Adrenal gland (tissue), 12 donors: ENCODE data around the gene AMOT. TPM values are rescaled to one million over a fixed set of nuclear protein-coding genes. Genes with fewer than 3 reads are reported as not detected.

Source experiments
- DNase-seq, 7 donors: peaks; one replicate each; pipeline ENCODE4 v3.0.0-alpha.2; 2019 to 2020
- H3K27ac ChIP-seq, 5 donors: fragments of 200-600 bp; sonication (generic) in 4 of 5; 1 replicate in 3 of 5; 2 replicates in 2 of 5; pipeline versions ENCODE4 v1.5.1 to v1.8.0; 2016 to 2020; ENCODE audit warnings: mild to moderate bottlenecking in 1 of 5
- H3K27me3 ChIP-seq: fragments of 200-600 bp; 2 replicates; pipeline ENCODE4 v1.8.0; 2021
- H3K36me3 ChIP-seq, 2 donors: fragments of 200-600 bp; replicated peaks in 1 of 2; 1 replicate in 1 of 2; 2 replicates in 1 of 2; pipeline versions ENCODE4 v1.5.1 to v1.8.0; 2018 to 2022
- H3K4me1 ChIP-seq, 2 donors: fragments of 200-600 bp; replicated peaks in 1 of 2; 1 replicate in 1 of 2; 2 replicates in 1 of 2; pipeline versions ENCODE4 v1.5.1 to v1.8.0; 2018 to 2021
- H3K4me3 ChIP-seq, 4 donors: fragments of 200-600 bp; sonication (generic) in 3 of 4; one replicate each; pipeline ENCODE4 v1.5.1; 2016 to 2018
- H3K9me3 ChIP-seq, 3 donors: fragments of 200-600 bp; sonication (generic) in 1 of 3; replicated peaks in 1 of 3; 1 replicate in 2 of 3; 2 replicates in 1 of 3; pipeline versions ENCODE4 v1.5.1 to v1.8.0; 2016 to 2021
- CTCF ChIP-seq, 6 experiments: fragments of 450-650 bp in 4 of 6; fragments of 200-600 bp in 2 of 6; sonication (generic) in 1 of 6; IDR thresholded peaks; 1 replicate in 5 of 6; 2 replicates in 1 of 6; pipeline versions ENCODE4 v1.5.1 to v1.8.0; 2016 to 2021; ENCODE audit warnings: antibody characterized with exemption in 6 of 6, mild to moderate bottlenecking in 2 of 6, moderate library complexity in 1 of 6
- POLR2A ChIP-seq, 2 donors: fragments of 450-650 bp; IDR thresholded peaks; one replicate each; pipeline ENCODE4 v1.6.1; 2017; ENCODE audit warnings: antibody characterized with exemption in 2 of 2, mild to moderate bottlenecking in 2 of 2, moderate library complexity in 1 of 2
- WGBS, 4 donors: extraction: QIAGEN DNeasy Blood & Tissue Kit in 2 of 4; methylation state at CpG; one replicate each; pipeline versions ENCODE4 v1.1.5 to v1.1.7; 2013 to 2017; 5-methylcytosine and 5-hydroxymethylcytosine counted together
- intact Hi-C, 2 donors: fragments of 100-400 bp; cut with DNase I; formaldehyde crosslinking; loops; one replicate each; pipeline versions ENCODE4 v1.14.1 to v1.15.0; 2022 to 2023
- polyA plus RNA-seq, 3 donors: library from polyadenylated mRNA; stranded (reverse); fragments of 200-250 nt in 2 of 3; fragments of 350-450 nt in 1 of 3; fragmentation: Illumina TruSeq in 1 of 3; extraction: RNeasy Lipid Tissue Mini Kit (QIAGEN cat#74804) in 1 of 3; gene quantifications; one replicate each; pipeline ENCODE4 v1.2.3, GENCODE V29; 2013 to 2014
- total RNA-seq, 9 donors: library from RNA; depleted of rRNA in 4 of 9; stranded (reverse); fragments of >200 nt in 4 of 9; fragments of 120-200 nt in 1 of 9; fragmentation: NEBNext Ultra II Directional in 1 of 9; extraction: Animal tissue kit (Norgen Biotek cat#: 25700) in 1 of 9; gene quantifications; one replicate each; pipeline versions ENCODE4 v1.1.0 to v1.2.4, GENCODE V29; 2013 to 2023
- donor health status: healthy with polysubstance abuse.
- donor health status: Bipolar disorder and iron deficiency.
- donor health status: DM: yes; HTN: yes; CAD: no.
- donor health status: DM: no; HTN: no; CAD: no.
- donor health status: DM: no; HTN: no; CAD: no.
- donor health status: DM: yes; HTN: yes; CAD: no.

The AMOT gene
- total and polyA plus RNA-seq, 12 donors = 0.61 to 11.7 (median 5.6) TPM

DNA sequence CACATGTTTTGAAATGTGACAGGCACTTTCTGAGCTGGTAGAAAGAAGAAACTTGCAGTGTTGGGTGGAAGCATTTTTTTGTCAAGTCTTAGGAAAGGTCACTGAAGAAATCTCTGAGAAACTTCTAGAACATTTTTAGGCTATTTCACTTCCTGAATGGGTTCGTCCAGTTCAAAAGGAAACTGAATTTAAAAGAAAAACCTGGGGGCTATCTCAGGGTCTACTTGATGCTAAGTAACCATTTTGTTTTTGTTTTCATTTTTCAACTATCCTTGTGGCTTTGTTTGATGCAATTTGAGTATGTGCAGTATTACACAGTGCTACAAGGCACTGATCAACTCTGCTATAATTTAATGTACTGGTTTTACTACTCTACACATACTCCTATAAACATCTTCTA is 34.0 kb upstream of the AMOT start:
- Histone ChIP-seq H3K27ac (no peak overlapping the region), H3K4me3 (no peak overlapping the region), H3K36me3 (no peaks in the 10 kb centered on the region), H3K27me3 (peaks cover 4% of the 10 kb centered on the region), H3K4me1 (no peaks in the 10 kb centered on the region), H3K9me3 (no peaks in the 10 kb centered on the region)
- no peak for DNase-seq
- intact Hi-C loops = no loop called here
- 12 to 24% (median 21%) methylated on average over 1 of the region's 1 CpG for WGBS, 4 donors
- no peak for TF ChIP-seq POLR2A (IDR thresholded peaks at IDR 0.05)
- no peak for TF ChIP-seq CTCF (IDR thresholded peaks at IDR 0.05)

GRCh38 chrX:112874175-112874574 is 33.5 kb upstream of the AMOT start:
- WGBS, 4 donors = 52 to 59% (median 58%) methylated on average over 1 of the region's 1 CpG
- intact Hi-C loops = no loop called here
- TF ChIP-seq CTCF (IDR thresholded peaks at IDR 0.05) = no peak
- TF ChIP-seq POLR2A (IDR thresholded peaks at IDR 0.05) = no peak
- no peak for DNase-seq
- no peaks in the 10 kb centered on the region for H3K4me1 ChIP-seq
- H3K9me3 ChIP-seq = no peaks in the 10 kb centered on the region
- no peak overlapping the region for H3K27ac ChIP-seq
- H3K27me3 ChIP-seq = peaks cover 3% of the 10 kb centered on the region
- no peak overlapping the region for H3K4me3 ChIP-seq
- H3K36me3 ChIP-seq = no peaks in the 10 kb centered on the region

GRCh38 chrX:112868586-112868985 is 28.0 kb upstream of the AMOT start:
- 68 to 78% (median 73%) methylated on average over 3 of the region's 3 CpGs for WGBS, 4 donors
- Histone ChIP-seq H3K4me3 (no peak overlapping the region), H3K36me3 (no peaks in the 10 kb centered on the region), H3K27me3 (peaks cover 8% of the 10 kb centered on the region), H3K9me3 (no peaks in the 10 kb centered on the region), H3K27ac (no peak overlapping the region), H3K4me1 (no peaks in the 10 kb centered on the region)
- intact Hi-C loops = no loop called here
- DNase-seq = no peak
- TF ChIP-seq CTCF (IDR thresholded peaks at IDR 0.05) = no peak
- no peak for TF ChIP-seq POLR2A (IDR thresholded peaks at IDR 0.05)

DNA sequence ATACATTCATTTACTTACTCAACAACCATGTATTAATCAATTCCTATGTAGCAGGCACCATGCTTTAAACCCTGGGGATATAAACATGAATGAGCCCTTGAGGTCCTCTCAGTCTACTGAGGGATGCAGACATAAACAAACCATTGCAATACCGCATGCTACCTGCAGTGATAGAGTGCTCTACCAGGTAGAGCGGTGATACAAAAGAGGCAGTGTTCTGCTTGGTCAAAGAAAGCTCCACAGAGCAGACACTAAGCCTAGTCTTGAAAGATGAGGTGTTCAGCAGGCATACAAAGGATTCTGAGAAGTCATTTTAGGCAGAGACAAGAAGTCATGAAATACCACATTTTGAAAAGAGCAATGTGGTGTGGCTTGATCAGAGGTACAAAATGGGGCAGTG is 26.9 kb upstream of the AMOT start:
- peaks cover 14% of the 10 kb centered on the region for H3K27me3 ChIP-seq
- intact Hi-C loops = no loop called here
- no peak overlapping the region for H3K4me3 ChIP-seq
- no peaks in the 10 kb centered on the region for H3K36me3 ChIP-seq
- no peaks in the 10 kb centered on the region for H3K9me3 ChIP-seq
- TF ChIP-seq POLR2A (IDR thresholded peaks at IDR 0.05) = no peak
- TF ChIP-seq CTCF (IDR thresholded peaks at IDR 0.05) = peak in 1 of 6 experiments; percentile 9
- H3K4me1 ChIP-seq = no peaks in the 10 kb centered on the region
- no peak overlapping the region for H3K27ac ChIP-seq
- WGBS, 4 donors = 54 to 97% (median 75%) methylated on average over 2 of the region's 2 CpGs
- no peak for DNase-seq
